Dedifferentiated amniotic fluid mesenchymal stem cell (primary cell): Measurements from ENCODE around the gene ADAMTSL5.

ENCODE experiments used
- DNase-seq: peaks from one replicate; pipeline ENCODE4 v3.0.0-alpha.2; 2016; ENCODE audit errors: extremely low spot score

Gene ADAMTSL5

GRCh38 chr19:1495799-1496713 lies 16.8 kb downstream of the ADAMTSL5 start:
- DNase-seq, result no peak

GRCh38 chr19:1495051-1495798 lies 17.6 kb downstream of the ADAMTSL5 start:
- DNase-seq, result no peak

- no peak for DNase-seq
Observed at GRCh38 chr19:1494115-1494815, 18.6 kb downstream of the ADAMTSL5 start.

- DNase-seq, result no peak
Observed at GRCh38 chr19:1492474-1493006, 20.3 kb downstream of the ADAMTSL5 start.

- no peak for DNase-seq
Observed at GRCh38 chr19:1491849-1492170, 21.0 kb downstream of the ADAMTSL5 start.

GRCh38 chr19:1491114-1491848 lies 21.5 kb downstream of the ADAMTSL5 start, which contains the start of gene REEP6:
REEP6 (plus strand) TSS chr19:1491181; CDS start chr19:1491270, 89 bp downstream.
- DNase-seq, result no peak

- DNase-seq, result peak; percentile 98
Observed at GRCh38 chr19:1490311-1491113, 22.3 kb downstream of the ADAMTSL5 start, which contains the start of gene PCSK4. PCSK4 (minus strand) TSS chr19:1490350; CDS start chr19:1490346, 4 bp downstream.

- no peak for DNase-seq
Observed at GRCh38 chr19:1489463-1490310, 23.1 kb downstream of the ADAMTSL5 start.

GRCh38 chr19:1488282-1488601 lies 24.6 kb downstream of the ADAMTSL5 start:
- no peak for DNase-seq

- DNase-seq, result no peak
Observed at GRCh38 chr19:1487576-1488281, 25.1 kb downstream of the ADAMTSL5 start.

GRCh38 chr19:1486720-1487575 lies 25.9 kb downstream of the ADAMTSL5 start:
- DNase-seq, result no peak

GRCh38 chr19:1483979-1484428 lies 28.8 kb downstream of the ADAMTSL5 start:
- DNase-seq, result no peak

GRCh38 chr19:1483131-1483978 lies 29.5 kb downstream of the ADAMTSL5 start:
- no peak for DNase-seq

GRCh38 chr19:1482361-1483130 lies 30.3 kb downstream of the ADAMTSL5 start:
- DNase-seq, result no peak

- DNase-seq, result no peak
Observed at GRCh38 chr19:1481893-1482360, 30.9 kb downstream of the ADAMTSL5 start.
